ENCODE results near the gene INIP. TPM values are rescaled to one million over a fixed set of nuclear protein-coding genes. Genes with fewer than 3 reads are reported as not detected.
"Not testable (repeated sequence)": the region's sequence is repeated elsewhere in the genome, so short reads cannot be mapped to it uniquely, and the experiment has no call there.

INIP gene
- polyA plus RNA-seq, 5 donors, result 32.5 to 43.5 (median 36.7) TPM

DNA sequence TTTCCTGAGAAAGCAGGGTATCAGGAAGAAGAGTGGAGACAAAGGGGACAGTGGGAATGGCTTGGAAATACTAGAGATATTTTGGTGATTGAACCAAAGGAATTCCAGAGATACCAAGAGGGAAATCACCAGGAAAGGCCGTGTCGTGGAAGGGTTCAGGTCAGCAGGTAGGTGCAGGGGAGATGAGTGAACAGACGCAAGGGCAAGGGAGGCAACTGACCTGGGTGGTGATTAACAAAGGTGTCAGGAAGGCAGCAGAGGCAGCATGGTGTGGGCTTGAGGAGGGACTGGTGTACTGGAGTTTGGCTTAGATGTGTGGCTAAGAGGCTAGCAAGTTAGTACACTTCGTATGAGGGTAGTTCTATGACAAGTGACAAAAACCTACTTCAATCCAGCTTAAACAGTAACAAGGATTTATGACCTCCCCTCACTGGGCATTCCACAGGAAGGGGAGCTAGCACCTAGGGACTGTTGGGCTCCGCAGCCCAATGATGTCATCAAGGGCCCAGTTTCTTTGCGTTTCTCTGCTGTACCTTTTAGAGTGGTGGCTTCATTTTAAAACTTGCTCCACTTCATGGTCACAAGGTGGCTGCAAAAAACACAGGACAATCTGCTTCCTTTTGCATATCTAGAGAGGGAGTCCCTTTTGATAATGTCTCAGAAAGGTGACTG, 37.0 kb downstream of the INIP start:
- DNase-seq, result no peak

DNA sequence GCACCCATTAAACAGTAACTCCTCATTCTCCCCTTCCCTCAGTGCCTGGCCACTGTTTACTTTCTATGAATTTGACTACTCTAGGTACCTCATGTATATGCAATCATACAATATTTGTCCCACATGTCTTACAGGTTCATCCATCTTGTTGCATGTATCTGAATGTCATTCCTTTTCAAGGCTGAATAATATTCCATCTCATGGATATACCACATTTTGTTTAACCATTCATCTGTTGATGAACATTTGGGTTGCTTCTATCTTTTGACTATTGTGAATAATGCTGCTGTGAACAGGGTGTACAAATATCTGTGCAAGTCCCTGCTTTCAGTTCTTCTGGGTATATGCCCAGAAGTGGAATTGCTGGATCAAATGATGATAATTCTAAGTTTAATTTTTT, 40.9 kb downstream of the INIP start:
- no peak for DNase-seq

DNA sequence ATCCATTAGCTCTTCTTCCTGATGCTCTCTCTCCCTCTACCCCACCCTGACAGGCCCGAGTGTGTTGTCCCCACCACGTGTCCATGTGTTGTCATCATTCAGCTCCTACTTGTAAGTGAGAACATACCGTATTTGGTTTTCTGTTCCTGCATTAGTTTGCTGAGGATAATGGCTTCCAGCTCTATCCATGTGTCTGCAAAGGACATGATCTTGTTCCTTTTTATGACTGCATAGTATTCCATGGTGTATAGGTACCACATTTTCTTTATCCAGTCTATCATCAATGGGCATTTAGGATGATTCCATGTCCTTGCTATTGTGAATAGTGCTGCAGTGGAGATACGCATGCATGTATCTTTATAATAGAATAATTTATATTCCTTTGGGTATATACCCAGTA, 44.7 kb downstream of the INIP start:
- DNase-seq, result not testable (repeated sequence)

DNA sequence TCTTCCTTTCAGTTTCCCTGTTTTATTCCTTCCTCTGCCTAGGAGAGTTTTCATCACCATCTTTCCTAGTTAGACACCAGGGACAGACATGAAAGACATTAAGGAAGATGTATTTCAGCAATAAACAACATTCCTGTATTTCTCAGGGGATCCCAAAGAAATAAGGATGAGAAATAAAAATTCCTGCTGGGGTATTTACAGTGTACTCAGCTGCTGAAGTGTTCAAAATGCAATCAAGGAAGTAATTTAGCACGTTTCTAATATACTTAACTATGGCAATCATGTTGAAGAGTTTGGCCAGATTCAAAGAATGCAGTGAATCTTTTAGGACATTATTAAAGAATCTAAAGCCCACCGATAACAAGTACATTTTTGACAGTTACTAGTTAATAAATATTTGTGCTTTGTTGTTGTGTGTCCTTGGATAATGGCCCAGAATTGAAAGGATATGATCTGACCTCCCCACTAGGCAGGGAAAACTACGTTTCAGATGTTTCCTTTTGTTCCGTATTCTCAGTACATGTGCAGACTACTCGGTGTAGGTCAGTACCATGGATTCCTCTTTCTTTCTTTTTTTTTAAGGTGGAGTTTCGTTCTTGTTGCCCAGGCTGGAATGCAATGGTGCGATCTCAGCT, 46.8 kb downstream of the INIP start:
- DNase-seq, result peak in 1 of 2 donors; percentile 12

DNA sequence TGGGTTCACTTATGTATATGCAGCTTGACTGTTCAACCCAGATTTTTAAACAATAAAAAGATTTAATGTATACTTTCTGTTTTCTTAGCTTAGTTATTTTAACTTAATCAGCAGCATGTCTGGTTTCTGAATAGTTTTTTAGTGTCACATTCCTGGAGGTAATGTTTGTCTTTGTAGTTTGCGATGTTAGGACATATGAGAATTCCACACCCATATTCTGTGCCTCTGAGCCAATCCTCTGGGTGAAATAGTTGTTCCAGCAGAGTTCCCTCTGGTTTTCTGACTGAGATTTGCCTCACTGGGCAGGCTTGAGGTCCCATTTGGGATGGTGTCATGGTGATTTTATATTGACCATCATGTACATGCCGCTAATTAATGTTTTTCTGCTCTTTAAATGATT, 48.6 kb downstream of the INIP start:
- DNase-seq, result no peak

DNA sequence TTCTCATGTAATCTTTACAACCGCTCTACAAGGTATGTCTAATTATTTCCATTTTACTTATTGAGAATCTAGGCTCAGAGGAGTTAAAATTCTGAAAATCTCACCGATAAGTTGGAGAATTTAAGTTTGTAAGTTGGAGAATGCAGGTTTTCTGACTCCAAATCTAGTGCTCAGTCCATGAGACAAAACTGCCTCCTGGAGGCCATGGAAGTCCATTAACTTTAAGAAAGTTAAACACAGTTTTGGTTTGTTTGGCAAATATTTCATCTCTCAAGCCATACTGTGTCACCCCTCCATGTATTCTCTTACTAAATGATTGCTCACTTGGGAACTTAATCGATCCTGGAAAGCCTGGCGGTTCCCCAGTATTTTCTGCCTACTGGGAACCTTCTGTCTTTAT, 52.6 kb downstream of the INIP start:
- no peak for DNase-seq

DNA sequence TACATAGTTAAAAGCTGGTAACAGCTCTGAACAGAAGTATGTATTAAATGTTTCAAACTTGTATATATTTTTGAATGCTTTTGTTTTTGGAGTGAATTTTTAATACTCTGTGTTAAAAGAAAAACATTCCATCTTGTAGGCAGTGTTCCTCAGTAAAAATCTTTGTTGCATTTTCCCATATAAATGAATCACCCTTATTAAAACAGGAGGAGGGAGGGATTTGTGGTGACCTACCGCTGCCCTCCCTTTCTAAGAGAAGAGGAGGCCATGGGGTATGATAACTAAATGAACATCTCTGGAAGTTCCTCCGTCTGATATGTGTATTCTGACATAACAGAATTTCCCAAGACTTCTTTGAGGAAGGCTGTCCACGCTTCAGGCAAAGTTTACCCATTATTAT, 53.4 kb downstream of the INIP start:
- DNase-seq, result no peak

DNA sequence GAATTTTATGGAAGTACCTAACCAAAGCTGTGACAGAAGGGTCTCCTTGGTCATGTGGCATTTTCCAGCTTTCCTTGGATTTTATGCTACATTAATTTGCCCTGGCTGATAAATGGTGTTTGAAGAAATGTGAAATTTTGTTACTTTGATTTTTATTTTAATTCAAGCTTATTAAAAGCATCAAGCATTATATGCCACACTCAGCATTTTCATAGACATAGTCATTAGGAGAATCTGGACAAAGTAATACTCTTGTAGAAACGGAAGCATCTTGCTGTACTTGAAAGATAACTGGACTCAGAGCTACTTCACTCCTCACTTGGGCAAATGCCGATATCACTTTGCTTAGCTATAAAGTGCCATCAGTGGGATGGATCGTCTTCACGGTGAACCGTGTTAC, 54.2 kb downstream of the INIP start:
- no peak for DNase-seq

DNA sequence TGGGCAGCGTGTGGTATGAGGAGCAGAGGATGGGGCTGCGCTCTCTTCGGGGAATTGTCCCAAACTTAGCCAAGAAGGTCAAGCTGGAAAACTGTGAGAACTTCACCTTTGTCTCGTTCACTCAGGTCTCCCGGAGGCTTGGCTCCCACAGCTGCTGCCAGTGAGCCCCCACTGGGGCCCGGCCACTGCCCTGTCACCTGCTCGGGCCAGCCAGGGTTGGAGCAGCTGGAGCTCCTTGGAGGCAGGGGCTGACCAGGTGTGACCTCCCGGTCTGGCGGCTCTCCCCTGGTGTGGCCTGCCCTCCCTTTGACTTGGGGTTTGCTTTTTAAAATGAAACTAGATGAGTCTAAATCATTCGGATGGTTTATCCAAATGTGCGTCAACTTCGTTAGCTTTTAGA, 58.0 kb downstream of the INIP start:
- DNase-seq, result no peak

DNA sequence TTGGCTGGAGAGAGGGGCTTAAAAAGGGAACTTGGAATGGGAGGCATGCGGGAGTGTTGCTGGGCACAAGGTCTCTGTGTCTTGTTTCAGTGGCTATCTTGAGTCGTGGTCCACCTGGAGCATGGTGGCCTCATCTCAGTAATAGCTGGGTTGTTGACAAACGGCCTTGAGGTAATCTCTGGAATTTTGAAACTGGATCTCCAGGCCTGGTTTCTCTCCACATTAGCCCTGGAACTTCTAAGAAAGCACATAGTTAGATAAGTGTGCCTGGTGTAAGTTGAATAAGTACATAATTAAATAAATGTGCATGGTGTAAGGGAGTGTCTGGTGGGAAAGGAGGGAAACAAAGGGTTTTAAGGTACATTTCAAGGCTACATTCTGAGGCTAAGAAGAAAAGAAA, 62.2 kb downstream of the INIP start:
- DNase-seq, result no peak

DNA sequence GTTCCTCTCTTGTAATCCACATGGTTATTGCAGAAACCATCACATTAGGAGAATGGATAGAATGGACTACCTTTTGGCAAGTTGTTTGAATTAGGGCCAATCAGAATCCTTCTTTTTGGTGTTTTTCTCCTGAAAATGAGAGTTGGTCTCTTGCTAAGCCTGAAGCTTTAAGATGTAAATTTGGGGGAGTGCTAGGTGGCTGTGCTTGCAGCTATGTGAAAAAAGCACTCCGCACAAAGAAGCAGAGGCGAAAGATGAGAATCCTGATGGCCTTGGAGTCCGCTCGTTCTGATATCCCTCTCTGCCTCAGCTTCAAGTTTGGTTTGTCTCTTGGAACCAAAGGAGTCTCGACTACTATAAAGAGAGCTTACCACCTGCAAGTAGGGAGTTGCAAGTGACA, 63.6 kb downstream of the INIP start:
- no peak for DNase-seq

DNA sequence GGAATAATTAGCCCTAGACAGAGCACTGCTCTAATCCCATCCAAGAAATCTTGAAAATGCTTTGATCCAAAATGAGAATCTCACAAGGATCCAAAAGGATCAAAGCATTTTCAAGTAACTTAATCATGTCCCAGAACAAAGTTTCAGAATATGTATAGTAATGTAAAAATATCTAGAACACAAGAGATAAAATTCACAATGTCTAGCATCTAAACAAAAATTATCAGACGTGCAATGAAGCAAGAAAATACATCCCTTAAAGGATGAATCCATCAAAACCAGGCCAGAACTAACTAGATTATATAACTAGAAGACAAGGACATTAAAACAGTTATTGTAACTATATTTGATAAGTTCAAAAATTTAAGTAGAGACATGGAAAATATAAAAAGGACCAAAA, 69.3 kb downstream of the INIP start:
- no peak for DNase-seq

DNA sequence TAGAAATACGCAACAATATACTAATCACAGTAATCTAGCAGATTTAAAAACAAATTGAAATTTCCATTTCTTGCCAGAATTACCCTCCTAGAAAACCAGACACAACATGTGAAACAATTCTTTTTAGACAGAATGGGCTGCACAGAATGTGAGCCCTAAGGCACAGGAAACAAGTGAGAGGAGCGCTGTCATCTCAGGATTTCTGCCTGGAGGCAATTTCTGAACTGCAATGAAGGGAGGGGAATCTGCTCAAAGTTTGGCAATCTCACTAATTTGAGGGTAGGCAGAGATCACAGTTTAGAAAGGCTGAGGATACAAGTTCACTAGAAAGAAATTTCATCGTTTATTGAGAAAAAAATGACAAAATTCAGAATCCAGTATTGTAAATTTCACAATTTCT, 70.3 kb downstream of the INIP start:
- DNase-seq, result no peak

DNA sequence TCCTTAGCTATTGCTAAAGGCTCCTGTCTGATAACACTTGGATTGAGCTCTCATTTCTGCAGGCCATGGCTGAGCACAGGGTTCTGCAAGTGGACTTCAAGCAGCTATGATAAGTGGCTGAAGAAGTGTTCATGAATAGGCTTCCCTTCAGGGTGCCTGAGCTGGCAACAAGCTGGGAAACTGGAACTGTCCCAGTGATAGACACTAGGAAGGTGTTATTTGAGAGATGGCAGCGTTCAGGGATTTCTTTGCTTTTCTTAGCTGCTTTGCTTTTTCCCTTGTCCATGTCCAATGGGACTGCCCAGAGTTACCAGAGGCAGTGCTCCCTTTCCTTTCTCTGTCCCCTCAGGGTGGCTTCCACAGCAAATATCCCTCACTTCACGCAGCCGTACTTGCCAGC, 75.8 kb downstream of the INIP start:
- DNase-seq, result no peak

DNA sequence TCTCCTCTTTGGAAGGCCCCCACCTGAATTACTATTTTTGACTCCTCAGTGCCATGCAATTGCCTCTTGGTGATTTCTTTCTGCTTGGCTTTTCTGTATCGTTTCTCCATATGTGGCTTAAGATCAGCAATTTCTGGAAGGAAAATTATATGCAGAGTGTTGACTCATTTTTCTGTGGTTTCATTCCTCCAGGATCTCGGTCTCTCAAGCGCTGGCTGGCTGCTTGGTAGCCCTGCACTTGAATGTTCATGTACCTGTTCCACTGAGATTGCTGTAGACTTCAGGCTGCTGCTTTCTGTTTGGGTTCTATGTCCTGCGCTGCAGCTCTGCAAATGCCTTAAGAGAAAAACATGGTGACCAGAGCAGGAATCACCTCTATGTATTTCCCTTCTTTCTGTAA, 77.6 kb downstream of the INIP start:
- DNase-seq, result no peak

Other genes starting within 250 kb of the INIP start
- 10 to 100 TPM in 4 of 5 donors, 1 to 10 TPM in 1; 7.4 to 14.9 (median 12.9) TPM for gene KIAA1958, start 231.3 kb downstream of the INIP start, polyA plus RNA-seq (ENCODE audit: insufficient read depth in 1 of 5, insufficient read length in 5 of 5, low replicate concordance in 1 of 5)
- gene SNX30, start 32.6 kb upstream of the INIP start, polyA plus RNA-seq (ENCODE audit: insufficient read depth in 1 of 5, insufficient read length in 5 of 5, low replicate concordance in 1 of 5), result 10 to 100 TPM; 22.9 to 35.3 (median 27.9) TPM
- gene SLC46A2, start 172.8 kb upstream of the INIP start, polyA plus RNA-seq (ENCODE audit: insufficient read depth in 1 of 5, insufficient read length in 5 of 5, low replicate concordance in 1 of 5), result 1 to 10 TPM in 1 of 5 donors, under 1 TPM in 4; 0.33 to 1.0 (median 0.82) TPM

Measured in right lung (tissue), 5 donors.